Kidney (tissue), 14 donors: ENCODE results near the gene BCL2L1. TPM values are rescaled to one million over a fixed set of nuclear protein-coding genes. Genes with fewer than 3 reads are reported as not detected.
A peak's percentile ranks its signal among the peaks of the same experiment; 100 is the strongest.

ENCODE experiments used
- DNase-seq, 5 donors: peaks; one replicate each; pipeline ENCODE4 v3.0.0-alpha.2; 2013 to 2020
- FAIRE-seq: peaks from 2 replicates; lab custom pipeline; 2012; peaks lifted over from hg19 to GRCh38; lab: Jason Lieb, UNC
- H3K27ac ChIP-seq, 2 donors: one replicate each; pipeline ENCODE4 v1.7.0; 2013; ENCODE audit warnings: low read depth in 2 of 2, low read length in 2 of 2, inconsistent platforms in 1 of 2
- H3K27me3 ChIP-seq: one replicate; pipeline ENCODE4 v1.7.1; 2013; ENCODE audit warnings: low read length, inconsistent platforms; ENCODE audit not compliant: control insufficient read depth, insufficient read depth
- H3K36me3 ChIP-seq, 3 donors: one replicate each; pipeline versions ENCODE4 v1.7.0 to v1.7.1; 2013; ENCODE audit warnings: low read length in 3 of 3, control low read depth in 1 of 3, inconsistent platforms in 1 of 3; ENCODE audit not compliant: insufficient read depth in 3 of 3, control insufficient read depth in 2 of 3
- H3K4me1 ChIP-seq, 3 donors: one replicate each; pipeline versions ENCODE4 v1.7.0 to v1.7.1; 2013; ENCODE audit warnings: low read length in 3 of 3, inconsistent platforms in 1 of 3, low read depth in 1 of 3; ENCODE audit not compliant: control insufficient read depth in 2 of 3, insufficient read depth in 2 of 3
- H3K4me3 ChIP-seq, 3 donors: one replicate each; pipeline versions ENCODE4 v1.7.0 to v1.8.1; 2013; ENCODE audit warnings: low read length in 3 of 3, control low read depth in 1 of 3, inconsistent platforms in 1 of 3
- H3K9ac ChIP-seq, 3 donors: one replicate each; pipeline versions ENCODE4 v1.7.0 to v1.7.1; 2013; ENCODE audit warnings: low read length in 3 of 3, control low read depth in 1 of 3, inconsistent platforms in 1 of 3
- H3K9me3 ChIP-seq, 3 donors: one replicate each; pipeline versions ENCODE4 v1.7.0 to v1.7.1; 2013; ENCODE audit warnings: low read length in 3 of 3, control low read depth in 1 of 3, inconsistent platforms in 1 of 3; ENCODE audit not compliant: control insufficient read depth in 2 of 3, insufficient read depth in 1 of 3
- CTCF ChIP-seq: IDR thresholded peaks from 3 replicates; pipeline ENCODE4 v1.5.1; 2012; ENCODE audit warnings: mild to moderate bottlenecking, moderate library complexity, borderline replicate concordance; ENCODE audit not compliant: insufficient read depth; ENCODE audit errors: extremely low read depth
- intact Hi-C: fragments of 100-400 bp; cut with DNase I; formaldehyde crosslinking; loops from one replicate; pipeline ENCODE4 v1.11.1; 2022
- polyA plus RNA-seq: library from polyadenylated mRNA; stranded (reverse); fragments of 350-450 nt; fragmentation: Illumina TruSeq; extraction: RNeasy Lipid Tissue Mini Kit (QIAGEN cat#74804); gene quantifications from one replicate; pipeline ENCODE4 v1.2.3, GENCODE V29; 2014; ENCODE audit warnings: low read depth, low replicate concordance; ENCODE audit not compliant: insufficient read depth
- total RNA-seq: library from RNA; stranded (reverse); fragmentation: NEBNext Ultra II Directional; extraction: Animal tissue kit (Norgen Biotek cat#: 25700); gene quantifications from one replicate; pipeline ENCODE4 v1.2.1, GENCODE V29; 2021
- donor health status: control.
- donor health status: control.
- donor health status: control.
- donor health status: control.
- donor health status: control.
- donor health status: DM: yes; HTN: yes; CAD: no.
- donor health status: Normal renal cell carcinoma (clear cell type).

Gene BCL2L1
- total and polyA plus RNA-seq, 2 donors from 2014 or later, result 132 to 139 TPM

GRCh38 chr20:31638317-31638716, 84.4 kb downstream of the BCL2L1 start:
- H3K9ac ChIP-seq, result no peak overlapping the region
- no peak overlapping the region for H3K27ac ChIP-seq
- no peak overlapping the region for H3K4me3 ChIP-seq
- intact Hi-C loops, result no loop called here
- no peaks in the 10 kb centered on the region for H3K36me3 ChIP-seq
- no peaks in the 10 kb centered on the region for H3K27me3 ChIP-seq
- DNase-seq (peak in 1 of 5 donors; percentile 11), FAIRE-seq (no peak)
- H3K9me3 ChIP-seq, result no peaks in the 10 kb centered on the region
- no peaks in the 10 kb centered on the region for H3K4me1 ChIP-seq
- no peak for TF ChIP-seq CTCF

- intact Hi-C loops, result no loop called here
- no peak within 1 kb of the TSS for H3K9ac ChIP-seq
- no peak within 1 kb of the TSS for H3K4me3 ChIP-seq
- no peaks in the 10 kb centered on the region for H3K9me3 ChIP-seq
- H3K27ac ChIP-seq, result no peak within 1 kb of the TSS
- no peaks in the 10 kb centered on the region for H3K36me3 ChIP-seq
- FAIRE-seq, result no peak
- TF ChIP-seq CTCF, result no peak
- no peaks in the 10 kb centered on the region for H3K27me3 ChIP-seq
- H3K4me1 ChIP-seq, result no peaks in the 10 kb centered on the region
- peak in 2 of 5 donors; percentile 34 to 61 for DNase-seq
These were observed 85.0 kb downstream of the BCL2L1 start, which contains the start of gene COX4I2 for GRCh38 chr20:31637660-31638059. Gene COX4I2, plus strand, starts transcription at chr20:31637912. Its CDS starts 1,106 bp downstream, at chr20:31639018.

GRCh38 chr20:31633339-31633914, 89.2 kb downstream of the BCL2L1 start:
- no peaks in the 10 kb centered on the region for H3K27me3 ChIP-seq
- H3K27ac ChIP-seq, result no peak overlapping the region
- intact Hi-C loops, result no loop called here
- no peak overlapping the region for H3K9ac ChIP-seq
- no peaks in the 10 kb centered on the region for H3K9me3 ChIP-seq
- H3K36me3 ChIP-seq, result no peaks in the 10 kb centered on the region
- H3K4me3 ChIP-seq, result no peak overlapping the region
- DNase-seq (peak in 1 of 5 donors; percentile 74), FAIRE-seq (no peak)
- no peaks in the 10 kb centered on the region for H3K4me1 ChIP-seq
- TF ChIP-seq CTCF, result no peak
